Endothelial cell of umbilical vein (primary cell): ENCODE results near the gene PADI1.

Experiments used
- CTCF ChIP-seq, 2 donors: IDR thresholded peaks; 1 replicate in 1 of 2; 2 replicates in 1 of 2; pipeline ENCODE4 v1.5.1; 2011; ENCODE audit warnings: low read length in 2 of 2, mild to moderate bottlenecking in 2 of 2, moderate library complexity in 2 of 2, control low read depth in 1 of 2, inconsistent platforms in 1 of 2, low read depth in 1 of 2; ENCODE audit not compliant: insufficient read depth in 1 of 2; ENCODE audit errors: extremely low read depth in 1 of 2
- EZH2 ChIP-seq: IDR thresholded peaks from 2 replicates; pipeline ENCODE4 v1.6.1; 2012; ENCODE audit warnings: borderline replicate concordance, low read depth, mild to moderate bottlenecking, moderate library complexity, low read length, inconsistent platforms; ENCODE audit not compliant: severe bottlenecking
- JUN ChIP-seq: IDR thresholded peaks from 2 replicates; pipeline ENCODE4 v1.6.1; 2011; ENCODE audit warnings: borderline replicate concordance, low read depth; ENCODE audit not compliant: insufficient read length, insufficient read depth
- POLR2A ChIP-seq: IDR thresholded peaks from 2 replicates; pipeline ENCODE4 v1.6.1; 2012; ENCODE audit warnings: low read depth, mild to moderate bottlenecking, control low read depth, low read length
- POLR2AphosphoS5 ChIP-seq: IDR thresholded peaks from 2 replicates; pipeline ENCODE4 v1.6.1; 2012; ENCODE audit warnings: low read depth, mild to moderate bottlenecking, control low read depth, low read length, moderate library complexity; ENCODE audit not compliant: insufficient read depth

- no peak for TF ChIP-seq EZH2
- no peak for TF ChIP-seq CTCF (IDR thresholded peaks at IDR 0.05; ENCODE audit: extremely low read depth in 1 of 2, insufficient read depth in 1 of 2, low read depth in 1 of 2, low read length in 2 of 2)
- TF ChIP-seq JUN = peak; percentile 27
- no peak for TF ChIP-seq POLR2A
- TF ChIP-seq POLR2AphosphoS5 = no peak
Observed at GRCh38 chr1:17232759-17233661, 28.1 kb downstream of the PADI1 start.
